Activated CD8-positive, alpha-beta memory T cell treated with anti-CD3 and anti-CD28 coated beads for 24 hours (primary cell): ENCODE results near the gene S100B.
A peak's percentile ranks its signal among the peaks of the same experiment; 100 is the strongest.
"Not testable (repeated sequence)": the region's sequence is repeated elsewhere in the genome, so short reads cannot be mapped to it uniquely, and the experiment has no call there.

Source experiments
- DNase-seq: peaks from one replicate; pipeline ENCODE4 v3.0.0-alpha.2; 2020

S100B gene

GRCh38 chr21:46598581-46599572 lies 6.0 kb downstream of the S100B start:
- DNase-seq = no peak

GRCh38 chr21:46597896-46598343 lies 7.0 kb downstream of the S100B start:
- DNase-seq = no peak

- no peak for DNase-seq
Observed at GRCh38 chr21:46597031-46597430, 7.9 kb downstream of the S100B start.

GRCh38 chr21:46596201-46596600 lies 8.7 kb downstream of the S100B start:
- DNase-seq = no peak

- no peak for DNase-seq
Observed at GRCh38 chr21:46594276-46594675, 10.6 kb downstream of the S100B start.

- DNase-seq = no peak
Observed at GRCh38 chr21:46585191-46585953, 19.5 kb downstream of the S100B start.

GRCh38 chr21:46581780-46582307 lies 23.0 kb downstream of the S100B start:
- no peak for DNase-seq

GRCh38 chr21:46579394-46579793 lies 25.5 kb downstream of the S100B start:
- not testable (repeated sequence) for DNase-seq

GRCh38 chr21:46577786-46578185 lies 27.1 kb downstream of the S100B start:
- DNase-seq = not testable (repeated sequence)

- DNase-seq = no peak
Observed at GRCh38 chr21:46572850-46573249, 32.0 kb downstream of the S100B start.

GRCh38 chr21:46570631-46571030 lies 34.3 kb downstream of the S100B start:
- no peak for DNase-seq

GRCh38 chr21:46570119-46570518 lies 34.8 kb downstream of the S100B start:
- DNase-seq = no peak

GRCh38 chr21:46569081-46569480 lies 35.8 kb downstream of the S100B start:
- no peak for DNase-seq

- DNase-seq = no peak
Observed at GRCh38 chr21:46568562-46568961, 36.3 kb downstream of the S100B start.

GRCh38 chr21:46567348-46567747 lies 37.5 kb downstream of the S100B start:
- no peak for DNase-seq

GRCh38 chr21:46564391-46564790 lies 40.5 kb downstream of the S100B start:
- no peak for DNase-seq

- no peak for DNase-seq
Observed at GRCh38 chr21:46562964-46563607, 41.8 kb downstream of the S100B start.

- DNase-seq = no peak
Observed at GRCh38 chr21:46562472-46562871, 42.4 kb downstream of the S100B start.

GRCh38 chr21:46561445-46562090 lies 43.3 kb downstream of the S100B start:
- peak; percentile 67 for DNase-seq

GRCh38 chr21:46560568-46561444 lies 44.1 kb downstream of the S100B start:
- DNase-seq = peak; percentile 61

- DNase-seq = peak; percentile 89
Observed at GRCh38 chr21:46559291-46559983, 45.4 kb downstream of the S100B start.
